OCI-LY1 (cell line): ENCODE data around the gene FTCD.

Experiments used
- H2AFZ ChIP-seq: fragments of 200-600 bp; sonication (generic), shearing (Covaris generic); 2 replicates; pipeline ENCODE4 v1.6.0; 2014; ENCODE audit warnings: antibody characterized with exemption, mild to moderate bottlenecking, low read length
- H3F3A ChIP-seq: fragments of 200-600 bp; sonication (generic), shearing (Covaris generic); 2 replicates; pipeline ENCODE4 v1.6.0; 2014; ENCODE audit warnings: mild to moderate bottlenecking, antibody characterized with exemption, low read length, moderate library complexity; ENCODE audit not compliant: insufficient read depth
- H3K27ac ChIP-seq: fragments of 200-600 bp; sonication (generic); 2 replicates; pipeline ENCODE4 v1.5.1; 2014; ENCODE audit warnings: low read length, mixed run types, mild to moderate bottlenecking, low read depth; ENCODE audit not compliant: poor library complexity, severe bottlenecking
- H3K27me3 ChIP-seq: fragments of 200-600 bp; sonication (generic); 2 replicates; pipeline ENCODE4 v1.6.0; 2014; ENCODE audit warnings: antibody characterized with exemption, mild to moderate bottlenecking, low read length, moderate library complexity; ENCODE audit not compliant: insufficient read depth
- H3K36me3 ChIP-seq: fragments of 200-600 bp; sonication (generic); 2 replicates; pipeline ENCODE4 v1.6.1; 2014; ENCODE audit warnings: mild to moderate bottlenecking, antibody characterized with exemption, low read length, moderate library complexity, mixed read lengths; ENCODE audit not compliant: insufficient read depth
- H3K4me1 ChIP-seq: fragments of 200-600 bp; sonication (generic); 2 replicates; pipeline ENCODE4 v1.5.1; 2014; ENCODE audit warnings: mild to moderate bottlenecking, low read length, moderate library complexity; ENCODE audit not compliant: insufficient read depth, severe bottlenecking
- H3K4me2 ChIP-seq: fragments of 200-600 bp; sonication (generic), shearing (Covaris generic); 2 replicates; pipeline ENCODE4 v1.6.1; 2014; ENCODE audit warnings: low read length
- H3K4me3 ChIP-seq: fragments of 200-600 bp; sonication (generic); 2 replicates; pipeline ENCODE4 v1.5.1; 2014; ENCODE audit warnings: low read length, low read depth, mild to moderate bottlenecking, mixed read lengths; ENCODE audit not compliant: poor library complexity, severe bottlenecking
- H3K79me2 ChIP-seq: fragments of 200-600 bp; shearing (Covaris generic); 2 replicates; pipeline ENCODE4 v1.6.1; 2016; ENCODE audit warnings: mixed run types, low read length, mixed read lengths; ENCODE audit not compliant: insufficient read depth
- H3K9ac ChIP-seq: fragments of 200-600 bp; sonication (generic), shearing (Covaris generic); 2 replicates; pipeline ENCODE4 v1.6.1; 2014; ENCODE audit warnings: mild to moderate bottlenecking, low read length, mixed read lengths
- H3K9me2 ChIP-seq: fragments of 200-600 bp; sonication (generic), shearing (Covaris generic); 2 replicates; pipeline ENCODE4 v1.6.1; 2014; ENCODE audit warnings: low read depth, mild to moderate bottlenecking, low read length, mixed read lengths
- H3K9me3 ChIP-seq: fragments of 200-600 bp; shearing (Covaris generic); 2 replicates; pipeline ENCODE4 v1.6.1; 2014; ENCODE audit warnings: low read length, mixed read lengths
- H4K20me1 ChIP-seq: fragments of 200-600 bp; sonication (generic), shearing (Covaris generic); 2 replicates; pipeline ENCODE4 v1.6.0; 2016; ENCODE audit warnings: mild to moderate bottlenecking, low read length; ENCODE audit not compliant: insufficient read depth
- EZH2 ChIP-seq: fragments of 200-600 bp; sonication (generic), shearing (Covaris generic); IDR thresholded peaks from 2 replicates; pipeline ENCODE4 v1.8.0; 2017; ENCODE audit warnings: borderline replicate concordance, mixed run types, mild to moderate bottlenecking, antibody characterized with exemption, low read length, moderate library complexity, mixed read lengths
- TF ChIP-seq, protein P1 (sequence below): fragments of 200-600 bp; sonication (generic), shearing (Covaris generic); IDR thresholded peaks from 2 replicates; pipeline ENCODE4 v1.5.1; 2017; ENCODE audit warnings: mild to moderate bottlenecking, antibody characterized with exemption, low read length, moderate library complexity, mixed read lengths

The FTCD gene

DNA sequence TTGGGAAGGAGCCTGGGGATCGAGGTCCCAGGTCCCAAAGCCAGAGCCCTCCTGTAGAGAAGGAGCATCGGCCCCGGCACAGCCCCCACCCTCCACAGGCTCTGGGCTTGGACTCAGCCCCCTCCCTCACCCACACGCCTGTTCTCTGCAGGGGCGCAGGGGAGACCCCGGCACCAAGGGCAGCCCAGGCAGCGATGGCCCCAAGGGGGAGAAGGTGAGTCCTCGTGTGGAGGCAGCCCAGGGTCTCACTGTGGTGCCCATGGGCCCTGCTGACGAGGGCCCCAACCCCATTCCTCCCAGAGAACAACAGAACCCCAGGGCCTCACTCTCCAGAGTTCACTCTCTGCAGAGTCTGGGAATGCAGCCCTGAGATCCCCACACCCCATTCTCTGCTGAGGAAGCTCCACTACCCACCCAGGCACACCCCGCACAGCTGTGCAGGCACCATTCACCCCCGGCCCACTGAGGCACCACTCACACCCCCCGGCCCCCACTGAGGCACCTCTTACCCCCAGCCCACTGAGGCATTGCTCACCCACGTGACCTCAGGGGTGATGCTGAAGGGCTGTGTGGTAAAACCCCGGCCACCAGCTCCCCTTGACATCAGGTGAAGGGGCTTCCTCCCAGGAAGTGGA lies 35.6 kb downstream of the FTCD start:
- Histone ChIP-seq H3K4me1 (no peaks in the 10 kb centered on the region), H3K36me3 (no peaks in the 10 kb centered on the region; the same call in 1 of the 2 replicates), H3K27ac (no peak overlapping the region), H3K27me3 (peaks cover 4% of the 10 kb centered on the region; the same call in 1 of the 2 replicates), H3K4me2 (no peak overlapping the region), H3K9me3 (0 out of 2 replicates have a peak, but pooled peaks cover 2% of the 10 kb centered on the region), H3K9ac (no peak overlapping the region), H4K20me1 (no peaks in the 10 kb centered on the region), H3K79me2 (no peaks in the 10 kb centered on the region), H3F3A (no peaks in the 10 kb centered on the region), H3K4me3 (no peak overlapping the region), H2AFZ (no peak overlapping the region), H3K9me2 (no peaks in the 10 kb centered on the region)
- no peak for TF ChIP-seq EZH2
- TF ChIP-seq, protein P1, sequence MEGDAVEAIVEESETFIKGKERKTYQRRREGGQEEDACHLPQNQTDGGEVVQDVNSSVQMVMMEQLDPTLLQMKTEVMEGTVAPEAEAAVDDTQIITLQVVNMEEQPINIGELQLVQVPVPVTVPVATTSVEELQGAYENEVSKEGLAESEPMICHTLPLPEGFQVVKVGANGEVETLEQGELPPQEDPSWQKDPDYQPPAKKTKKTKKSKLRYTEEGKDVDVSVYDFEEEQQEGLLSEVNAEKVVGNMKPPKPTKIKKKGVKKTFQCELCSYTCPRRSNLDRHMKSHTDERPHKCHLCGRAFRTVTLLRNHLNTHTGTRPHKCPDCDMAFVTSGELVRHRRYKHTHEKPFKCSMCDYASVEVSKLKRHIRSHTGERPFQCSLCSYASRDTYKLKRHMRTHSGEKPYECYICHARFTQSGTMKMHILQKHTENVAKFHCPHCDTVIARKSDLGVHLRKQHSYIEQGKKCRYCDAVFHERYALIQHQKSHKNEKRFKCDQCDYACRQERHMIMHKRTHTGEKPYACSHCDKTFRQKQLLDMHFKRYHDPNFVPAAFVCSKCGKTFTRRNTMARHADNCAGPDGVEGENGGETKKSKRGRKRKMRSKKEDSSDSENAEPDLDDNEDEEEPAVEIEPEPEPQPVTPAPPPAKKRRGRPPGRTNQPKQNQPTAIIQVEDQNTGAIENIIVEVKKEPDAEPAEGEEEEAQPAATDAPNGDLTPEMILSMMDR, result no peak

DNA sequence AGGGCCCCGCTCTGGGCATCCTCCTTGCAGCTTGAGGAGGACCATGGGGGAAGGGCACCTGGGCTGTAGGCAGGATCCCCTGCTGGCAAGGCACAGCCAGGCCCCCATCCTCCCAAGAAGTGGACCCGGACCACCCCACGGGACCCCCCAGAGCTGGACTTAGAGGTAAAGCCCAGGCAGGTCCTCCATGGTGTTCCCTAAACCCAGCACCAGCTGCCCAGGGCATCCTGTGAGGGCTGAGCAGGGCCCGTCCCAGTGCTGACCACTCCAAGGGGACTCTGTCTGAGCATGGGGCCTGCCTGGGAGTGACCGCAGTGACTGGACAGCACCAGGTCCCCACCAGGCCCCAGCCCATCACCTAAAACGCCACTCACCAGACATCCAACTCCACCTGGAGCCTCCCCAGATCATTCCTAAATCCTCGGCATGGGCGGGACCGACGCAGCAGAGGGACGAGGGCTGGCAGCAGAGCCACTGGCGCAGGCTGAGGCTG lies 36.2 kb downstream of the FTCD start:
- Histone ChIP-seq H3F3A (no peaks in the 10 kb centered on the region), H3K4me2 (no peak overlapping the region), H2AFZ (no peak overlapping the region), H3K4me1 (no peaks in the 10 kb centered on the region), H3K27ac (no peak overlapping the region), H3K4me3 (no peak overlapping the region), H3K79me2 (no peaks in the 10 kb centered on the region), H3K27me3 (peaks cover 5% of the 10 kb centered on the region; the same call in 1 of the 2 replicates), H3K9ac (no peak overlapping the region), H4K20me1 (no peaks in the 10 kb centered on the region), H3K36me3 (no peaks in the 10 kb centered on the region; the same call in 1 of the 2 replicates), H3K9me3 (0 out of 2 replicates have a peak, but pooled peaks cover 2% of the 10 kb centered on the region), H3K9me2 (no peaks in the 10 kb centered on the region)
- TF ChIP-seq, protein P1, result no peak
- no peak for TF ChIP-seq EZH2

- peaks cover 5% of the 10 kb centered on the region; the same call in 1 of the 2 replicates for H3K27me3 ChIP-seq
- 0 out of 2 replicates have a peak, but pooled peaks cover 2% of the 10 kb centered on the region for H3K9me3 ChIP-seq
- no peaks in the 10 kb centered on the region for H4K20me1 ChIP-seq
- H3K9ac ChIP-seq, result no peak overlapping the region
- H3K4me1 ChIP-seq, result no peaks in the 10 kb centered on the region
- H3K36me3 ChIP-seq, result no peaks in the 10 kb centered on the region; the same call in 1 of the 2 replicates
- H3F3A ChIP-seq, result no peaks in the 10 kb centered on the region
- H3K9me2 ChIP-seq, result no peaks in the 10 kb centered on the region
- no peaks in the 10 kb centered on the region for H3K79me2 ChIP-seq
- H3K4me3 ChIP-seq, result no peak overlapping the region
- TF ChIP-seq, protein P1, result no peak
- TF ChIP-seq EZH2, result no peak
- H3K27ac ChIP-seq, result no peak overlapping the region
- H3K4me2 ChIP-seq, result no peak overlapping the region
- no peak overlapping the region for H2AFZ ChIP-seq
Measured at GRCh38 chr21:46118316-46119143, 36.8 kb downstream of the FTCD start.
